ENCODE results near the gene IER5.

The IER5 gene

GRCh38 chr1:181095763-181096184, 7.3 kb downstream of the IER5 start:
- no peak for DNase-seq (ENCODE audit: low read depth in 1 of 2, low spot score in 1 of 2)
- TF ChIP-seq CTCF (IDR thresholded peaks at IDR 0.05; ENCODE audit: insufficient read depth, low read length) = no peak
- TF ChIP-seq, protein P1, sequence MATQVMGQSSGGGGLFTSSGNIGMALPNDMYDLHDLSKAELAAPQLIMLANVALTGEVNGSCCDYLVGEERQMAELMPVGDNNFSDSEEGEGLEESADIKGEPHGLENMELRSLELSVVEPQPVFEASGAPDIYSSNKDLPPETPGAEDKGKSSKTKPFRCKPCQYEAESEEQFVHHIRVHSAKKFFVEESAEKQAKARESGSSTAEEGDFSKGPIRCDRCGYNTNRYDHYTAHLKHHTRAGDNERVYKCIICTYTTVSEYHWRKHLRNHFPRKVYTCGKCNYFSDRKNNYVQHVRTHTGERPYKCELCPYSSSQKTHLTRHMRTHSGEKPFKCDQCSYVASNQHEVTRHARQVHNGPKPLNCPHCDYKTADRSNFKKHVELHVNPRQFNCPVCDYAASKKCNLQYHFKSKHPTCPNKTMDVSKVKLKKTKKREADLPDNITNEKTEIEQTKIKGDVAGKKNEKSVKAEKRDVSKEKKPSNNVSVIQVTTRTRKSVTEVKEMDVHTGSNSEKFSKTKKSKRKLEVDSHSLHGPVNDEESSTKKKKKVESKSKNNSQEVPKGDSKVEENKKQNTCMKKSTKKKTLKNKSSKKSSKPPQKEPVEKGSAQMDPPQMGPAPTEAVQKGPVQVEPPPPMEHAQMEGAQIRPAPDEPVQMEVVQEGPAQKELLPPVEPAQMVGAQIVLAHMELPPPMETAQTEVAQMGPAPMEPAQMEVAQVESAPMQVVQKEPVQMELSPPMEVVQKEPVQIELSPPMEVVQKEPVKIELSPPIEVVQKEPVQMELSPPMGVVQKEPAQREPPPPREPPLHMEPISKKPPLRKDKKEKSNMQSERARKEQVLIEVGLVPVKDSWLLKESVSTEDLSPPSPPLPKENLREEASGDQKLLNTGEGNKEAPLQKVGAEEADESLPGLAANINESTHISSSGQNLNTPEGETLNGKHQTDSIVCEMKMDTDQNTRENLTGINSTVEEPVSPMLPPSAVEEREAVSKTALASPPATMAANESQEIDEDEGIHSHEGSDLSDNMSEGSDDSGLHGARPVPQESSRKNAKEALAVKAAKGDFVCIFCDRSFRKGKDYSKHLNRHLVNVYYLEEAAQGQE (IDR thresholded peaks at IDR 0.05; ENCODE audit: insufficient replicate concordance, low read depth) = no peak
- no peak for TF ChIP-seq GABPA (IDR thresholded peaks at IDR 0.05; ENCODE audit: low read depth)
- no peak for TF ChIP-seq SPI1 (IDR thresholded peaks at IDR 0.05; ENCODE audit: borderline replicate concordance, low read depth)
- no peak for TF ChIP-seq POLR2AphosphoS5 (IDR thresholded peaks at IDR 0.05; ENCODE audit: low read depth)
- no peaks in the 10 kb centered on the region for H3K27me3 ChIP-seq (ENCODE audit: insufficient read depth, poor library complexity, severe bottlenecking)
- no peak overlapping the region for H3K27ac ChIP-seq (replicated peaks)
- H3K4me3 ChIP-seq (replicated peaks; ENCODE audit: insufficient read depth, low read length) = no peak overlapping the region

DNA sequence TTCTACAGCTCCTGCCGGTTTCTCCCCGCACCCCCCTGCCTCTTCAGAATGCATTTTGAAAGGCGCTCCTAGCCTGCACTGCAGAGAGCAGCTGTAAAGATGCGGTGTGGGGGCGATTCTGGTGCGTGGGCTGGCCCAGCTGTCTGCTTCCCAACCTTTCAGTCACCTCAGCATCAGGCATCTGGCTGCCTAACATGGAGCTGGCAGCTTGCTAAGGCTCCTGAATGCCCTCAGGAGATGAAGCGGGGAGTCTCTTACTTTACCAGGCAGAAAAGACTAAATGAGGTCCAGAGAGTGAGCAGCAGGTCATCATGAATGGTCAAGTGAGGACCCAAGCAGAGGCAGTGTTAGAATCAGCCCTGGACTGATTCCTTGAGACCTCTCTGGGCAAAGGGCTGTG, 8.7 kb downstream of the IER5 start:
- H3K27ac ChIP-seq (replicated peaks) = no peak overlapping the region
- H3K4me3 ChIP-seq (replicated peaks; ENCODE audit: insufficient read depth, low read length) = no peak overlapping the region
- DNase-seq (ENCODE audit: low read depth in 1 of 2, low spot score in 1 of 2) = no peak
- TF ChIP-seq POLR2AphosphoS5 (IDR thresholded peaks at IDR 0.05; ENCODE audit: low read depth) (no peak), CTCF (IDR thresholded peaks at IDR 0.05; ENCODE audit: insufficient read depth, low read length) (no peak), SPI1 (IDR thresholded peaks at IDR 0.05; ENCODE audit: borderline replicate concordance, low read depth) (no peak), GABPA (IDR thresholded peaks at IDR 0.05; ENCODE audit: low read depth) (no peak)
- TF ChIP-seq, protein P1 (IDR thresholded peaks at IDR 0.05; ENCODE audit: insufficient replicate concordance, low read depth) = no peak
- no peaks in the 10 kb centered on the region for H3K27me3 ChIP-seq (ENCODE audit: insufficient read depth, poor library complexity, severe bottlenecking)

GRCh38 chr1:181099152-181100014, 10.9 kb downstream of the IER5 start:
- no peak overlapping the region for H3K4me3 ChIP-seq (replicated peaks; ENCODE audit: insufficient read depth, low read length)
- no peaks in the 10 kb centered on the region for H3K27me3 ChIP-seq (ENCODE audit: insufficient read depth, poor library complexity, severe bottlenecking)
- DNase-seq (ENCODE audit: low read depth in 1 of 2, low spot score in 1 of 2) = no peak
- TF ChIP-seq GABPA (IDR thresholded peaks at IDR 0.05; ENCODE audit: low read depth) (no peak), CTCF (IDR thresholded peaks at IDR 0.05; ENCODE audit: insufficient read depth, low read length) (no peak), SPI1 (IDR thresholded peaks at IDR 0.05; ENCODE audit: borderline replicate concordance, low read depth) (no peak), POLR2AphosphoS5 (IDR thresholded peaks at IDR 0.05; ENCODE audit: low read depth) (no peak)
- TF ChIP-seq, protein P1 (IDR thresholded peaks at IDR 0.05; ENCODE audit: insufficient replicate concordance, low read depth) = no peak
- no peak overlapping the region for H3K27ac ChIP-seq (replicated peaks)

All from HL-60 (cell line).